A673 (cell line): Measurements from ENCODE around the gene PPP1R1C. TPM values are rescaled to one million over a fixed set of nuclear protein-coding genes. Genes with fewer than 3 reads are reported as not detected.

Source experiments
- BruUV-seq: library from RNA; stranded (reverse); fragments of 400-500 nt; replicated peaks from 2 replicates; lab custom pipeline; 2021; lab: Mats Ljungman, UMichigan
- CTCF ChIA-PET: fragments of 300-600 bp; sonication (Branson Sonifier 250); formaldehyde crosslinking; loops from one replicate; lab custom pipeline; 2022; ENCODE audit warnings: antibody characterized with exemption; lab: Charles Lee
- POLR2A ChIA-PET: fragments of 300-600 bp; sonication (Branson Sonifier 250); formaldehyde crosslinking; loops from one replicate; lab custom pipeline; 2022; ENCODE audit warnings: antibody characterized with exemption; ENCODE audit not compliant: low non-redundant PET; lab: Charles Lee
- DNase-seq: peaks from one replicate; pipeline ENCODE4 v3.0.0-alpha.2; 2015; ENCODE audit warnings: low spot score
- H3K27ac ChIP-seq: fragments of 200-600 bp; sonication (generic); 2 replicates; pipeline ENCODE4 v1.5.1; 2016; ENCODE audit warnings: mixed run types, low read depth, mild to moderate bottlenecking, mixed read lengths, antibody characterized with exemption, low read length; ENCODE audit not compliant: poor library complexity, severe bottlenecking
- H3K27me3 ChIP-seq: fragments of 200-600 bp; sonication (generic); replicated peaks from 2 replicates; pipeline ENCODE4 v1.6.1; 2017; ENCODE audit warnings: mixed run types, low read depth, mild to moderate bottlenecking, mixed read lengths, antibody characterized with exemption, low read length; ENCODE audit not compliant: insufficient read depth, poor library complexity
- H3K36me3 ChIP-seq: fragments of 200-600 bp; sonication (generic); 2 replicates; pipeline ENCODE4 v1.6.1; 2016; ENCODE audit warnings: mixed run types, mild to moderate bottlenecking, mixed read lengths, antibody characterized with exemption, low read length; ENCODE audit not compliant: insufficient read depth, poor library complexity, severe bottlenecking
- H3K4me1 ChIP-seq: fragments of 200-600 bp; sonication (generic); 2 replicates; pipeline ENCODE4 v1.6.1; 2017; ENCODE audit warnings: mixed run types, mild to moderate bottlenecking, mixed read lengths, antibody characterized with exemption, low read length; ENCODE audit not compliant: insufficient read depth, poor library complexity, severe bottlenecking
- H3K4me3 ChIP-seq: fragments of 200-600 bp; sonication (generic); 2 replicates; pipeline ENCODE4 v1.5.1; 2016; ENCODE audit warnings: low read depth, mixed run types, mild to moderate bottlenecking, mixed read lengths, low read length; ENCODE audit not compliant: poor library complexity, severe bottlenecking
- H3K9me3 ChIP-seq: fragments of 200-600 bp; sonication (generic); 2 replicates; pipeline ENCODE4 v1.6.1; 2016; ENCODE audit warnings: mixed run types, low read depth, mild to moderate bottlenecking, mixed read lengths, antibody characterized with exemption, low read length; ENCODE audit not compliant: poor library complexity, severe bottlenecking
- EZH2 ChIP-seq: fragments of 200-600 bp; sonication (generic); IDR thresholded peaks from 2 replicates; pipeline ENCODE4 v1.6.1; 2017; ENCODE audit warnings: borderline replicate concordance, low read depth, mild to moderate bottlenecking, mixed read lengths, antibody characterized with exemption, low read length; ENCODE audit not compliant: poor library complexity, severe bottlenecking
- intact Hi-C: fragments of 100-400 bp; cut with micrococcal nuclease; formaldehyde crosslinking; loops from one replicate; pipeline ENCODE4 v1.10.0; 2022; ENCODE audit not compliant: unreplicated experiment
- total RNA-seq: library from RNA; stranded (reverse); gene quantifications from 2 replicates; pipeline ENCODE4 v1.2.3, GENCODE V29; 2021
- TF ChIP-seq, protein P1 (sequence below): fragments of 300-800, 200-600 bp; sonication (generic); conservative IDR thresholded peaks from 2 replicates; pipeline ENCODE4 v1.5.1; 2017; ENCODE audit warnings: low read depth, mild to moderate bottlenecking, antibody characterized with exemption, low read length, moderate library complexity, mixed read lengths

The PPP1R1C gene
- total RNA-seq, 1 experiment from 2014 or later = 5.3 TPM

DNA sequence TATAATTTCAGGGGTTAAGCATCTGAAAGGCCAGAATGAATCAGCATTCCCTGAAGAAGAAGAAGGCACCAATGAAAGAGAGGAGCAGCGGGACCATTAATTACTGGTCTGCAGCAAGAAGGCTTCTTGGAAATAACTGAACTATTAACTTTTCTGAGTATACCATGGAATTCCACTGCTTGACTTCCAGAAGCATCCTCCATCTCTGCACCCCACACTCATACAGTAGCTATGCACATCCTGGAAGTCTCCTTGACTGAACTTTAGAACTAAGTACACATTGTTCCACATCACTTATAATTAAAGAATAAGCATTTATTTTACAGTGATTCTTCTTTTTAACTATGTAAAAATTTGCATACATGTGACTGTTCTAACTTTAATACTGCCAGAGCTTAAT lies 131.5 kb downstream of the PPP1R1C start:
- TF ChIP-seq EZH2 = no peak
- TF ChIP-seq, protein P1, sequence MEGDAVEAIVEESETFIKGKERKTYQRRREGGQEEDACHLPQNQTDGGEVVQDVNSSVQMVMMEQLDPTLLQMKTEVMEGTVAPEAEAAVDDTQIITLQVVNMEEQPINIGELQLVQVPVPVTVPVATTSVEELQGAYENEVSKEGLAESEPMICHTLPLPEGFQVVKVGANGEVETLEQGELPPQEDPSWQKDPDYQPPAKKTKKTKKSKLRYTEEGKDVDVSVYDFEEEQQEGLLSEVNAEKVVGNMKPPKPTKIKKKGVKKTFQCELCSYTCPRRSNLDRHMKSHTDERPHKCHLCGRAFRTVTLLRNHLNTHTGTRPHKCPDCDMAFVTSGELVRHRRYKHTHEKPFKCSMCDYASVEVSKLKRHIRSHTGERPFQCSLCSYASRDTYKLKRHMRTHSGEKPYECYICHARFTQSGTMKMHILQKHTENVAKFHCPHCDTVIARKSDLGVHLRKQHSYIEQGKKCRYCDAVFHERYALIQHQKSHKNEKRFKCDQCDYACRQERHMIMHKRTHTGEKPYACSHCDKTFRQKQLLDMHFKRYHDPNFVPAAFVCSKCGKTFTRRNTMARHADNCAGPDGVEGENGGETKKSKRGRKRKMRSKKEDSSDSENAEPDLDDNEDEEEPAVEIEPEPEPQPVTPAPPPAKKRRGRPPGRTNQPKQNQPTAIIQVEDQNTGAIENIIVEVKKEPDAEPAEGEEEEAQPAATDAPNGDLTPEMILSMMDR = no peak
- H3K4me1 ChIP-seq = no peaks in the 10 kb centered on the region
- DNase-seq = no peak
- no peaks in the 10 kb centered on the region for H3K36me3 ChIP-seq
- no peak overlapping the region for H3K4me3 ChIP-seq
- H3K27ac ChIP-seq = no peak overlapping the region
- H3K27me3 ChIP-seq = no peaks in the 10 kb centered on the region
- H3K9me3 ChIP-seq = no peaks in the 10 kb centered on the region
- no TSS peak for BruUV-seq
- ChIA-PET POLR2A (interaction anchor here (0.6 kb wide), 1 partner anchor 473 kb away, joined by 3 read pairs; no protein-coding TSS in a partner anchor), CTCF (no interaction called here)
- intact Hi-C loops = no loop called here

DNA sequence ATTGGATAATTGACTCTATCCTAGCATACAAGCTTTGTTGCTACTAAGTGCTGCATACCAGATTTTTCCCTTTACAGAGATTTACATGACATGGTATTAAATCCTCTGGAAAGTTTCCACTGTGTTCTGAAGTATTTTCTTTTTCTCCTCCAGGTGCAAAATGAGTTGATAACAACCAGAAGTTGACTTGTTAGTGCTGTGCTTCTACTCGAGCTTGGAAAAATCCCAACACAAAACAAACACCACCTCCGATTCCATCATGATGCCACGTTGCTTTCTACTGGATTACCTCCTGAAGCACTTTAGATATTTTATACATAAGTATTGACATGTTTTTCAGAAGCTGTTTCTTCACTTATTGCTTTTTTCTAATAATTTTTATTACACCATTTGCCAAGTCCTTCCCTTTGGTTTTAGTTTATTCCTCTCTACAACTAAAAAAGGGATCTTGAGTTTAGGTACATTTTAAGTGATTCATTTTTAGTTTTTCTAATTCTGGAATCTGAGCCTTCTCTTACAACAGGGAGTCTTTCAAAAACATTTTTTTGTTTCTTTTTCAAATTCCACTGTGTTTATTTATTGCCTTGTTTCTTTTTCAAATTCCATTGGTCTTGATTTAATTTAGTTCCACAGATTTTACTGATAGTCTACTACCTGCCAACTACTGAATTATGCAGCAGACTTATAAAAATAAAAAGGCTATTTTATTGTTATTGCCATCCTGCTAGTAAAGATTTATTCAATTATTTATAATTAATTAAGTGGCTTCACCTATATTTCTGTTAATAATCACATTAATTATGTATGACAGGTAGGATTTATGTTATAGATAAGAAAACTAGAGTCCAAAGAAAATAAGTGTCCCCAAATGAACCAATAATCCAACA lies 143.4 kb downstream of the PPP1R1C start:
- H3K9me3 ChIP-seq = no peaks in the 10 kb centered on the region
- CTCF ChIA-PET = no interaction called here
- POLR2A ChIA-PET = no interaction called here
- no peak for TF ChIP-seq EZH2
- TF ChIP-seq, protein P1 = no peak
- no peak overlapping the region for H3K27ac ChIP-seq
- no peaks in the 10 kb centered on the region for H3K36me3 ChIP-seq
- intact Hi-C loops = no loop called here
- BruUV-seq = no TSS peak
- no peak overlapping the region for H3K4me3 ChIP-seq
- H3K27me3 ChIP-seq = no peaks in the 10 kb centered on the region
- H3K4me1 ChIP-seq = no peaks in the 10 kb centered on the region
- DNase-seq = no peak

DNA sequence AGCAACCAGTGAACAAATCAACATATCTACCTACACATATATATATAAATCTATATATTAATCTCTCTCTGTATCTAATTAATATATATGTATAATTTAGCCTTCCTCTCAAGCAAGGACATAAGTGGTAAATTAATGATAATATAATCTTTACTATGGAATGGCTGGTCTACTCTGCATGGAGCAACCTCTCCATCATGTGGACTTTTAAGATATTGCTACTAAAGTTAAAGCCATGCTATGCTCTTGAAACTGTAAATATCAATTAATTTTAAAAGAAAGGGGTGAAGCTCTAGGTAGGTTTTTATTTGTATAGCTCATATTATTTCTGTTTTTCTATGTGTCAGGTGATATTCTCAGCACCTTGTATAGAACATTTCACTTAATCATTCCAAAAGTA lies 147.0 kb downstream of the PPP1R1C start:
- ChIA-PET POLR2A (no interaction called here), CTCF (no interaction called here)
- TF ChIP-seq, protein P1 = peak; percentile 45; the same call in 1 of the 2 replicates
- no peak for TF ChIP-seq EZH2
- H3K4me3 ChIP-seq = no peak overlapping the region
- no peaks in the 10 kb centered on the region for H3K36me3 ChIP-seq
- DNase-seq = peak; percentile 18
- no peaks in the 10 kb centered on the region for H3K27me3 ChIP-seq
- no peak overlapping the region for H3K27ac ChIP-seq
- no TSS peak for BruUV-seq
- intact Hi-C loops = loop anchor here (5.0 kb wide), 1 partner anchor 1055 kb away; no protein-coding TSS in a partner anchor
- no peaks in the 10 kb centered on the region for H3K9me3 ChIP-seq
- no peaks in the 10 kb centered on the region for H3K4me1 ChIP-seq
